ENCODE data around the gene C1orf52.

The C1orf52 gene

DNA sequence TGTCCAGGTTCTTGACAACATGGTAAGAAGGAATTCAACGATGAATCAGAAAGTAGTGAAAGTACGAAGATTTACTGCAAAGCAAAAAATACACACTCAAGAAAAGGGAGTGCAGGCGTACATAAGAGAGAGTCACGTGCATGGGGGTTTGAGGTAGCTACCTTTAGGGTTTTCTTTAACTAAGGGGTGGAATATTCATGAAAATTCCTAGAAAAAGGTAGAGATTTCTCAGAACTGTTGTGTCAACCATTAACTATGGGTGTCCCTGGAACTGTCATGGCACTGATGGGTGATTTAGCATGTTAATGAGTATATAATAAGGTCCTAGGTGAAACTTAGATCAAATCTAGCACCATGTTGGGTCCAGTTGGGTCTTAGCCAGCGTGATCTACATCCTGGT is 36.1 kb downstream of the C1orf52 start:
- TF ChIP-seq CTCF (IDR thresholded peaks at IDR 0.05; ENCODE audit: borderline replicate concordance, insufficient read depth, low read depth, low read length), result no peak
- no peak overlapping the region for H3K4me3 ChIP-seq (ENCODE audit: low read depth, low read length)

- no peak overlapping the region for H3K4me3 ChIP-seq (ENCODE audit: low read depth, low read length)
- no peak for TF ChIP-seq CTCF (IDR thresholded peaks at IDR 0.05; ENCODE audit: borderline replicate concordance, insufficient read depth, low read depth, low read length)
These were observed 38.7 kb downstream of the C1orf52 start for GRCh38 chr1:85220756-85221201.

DNA sequence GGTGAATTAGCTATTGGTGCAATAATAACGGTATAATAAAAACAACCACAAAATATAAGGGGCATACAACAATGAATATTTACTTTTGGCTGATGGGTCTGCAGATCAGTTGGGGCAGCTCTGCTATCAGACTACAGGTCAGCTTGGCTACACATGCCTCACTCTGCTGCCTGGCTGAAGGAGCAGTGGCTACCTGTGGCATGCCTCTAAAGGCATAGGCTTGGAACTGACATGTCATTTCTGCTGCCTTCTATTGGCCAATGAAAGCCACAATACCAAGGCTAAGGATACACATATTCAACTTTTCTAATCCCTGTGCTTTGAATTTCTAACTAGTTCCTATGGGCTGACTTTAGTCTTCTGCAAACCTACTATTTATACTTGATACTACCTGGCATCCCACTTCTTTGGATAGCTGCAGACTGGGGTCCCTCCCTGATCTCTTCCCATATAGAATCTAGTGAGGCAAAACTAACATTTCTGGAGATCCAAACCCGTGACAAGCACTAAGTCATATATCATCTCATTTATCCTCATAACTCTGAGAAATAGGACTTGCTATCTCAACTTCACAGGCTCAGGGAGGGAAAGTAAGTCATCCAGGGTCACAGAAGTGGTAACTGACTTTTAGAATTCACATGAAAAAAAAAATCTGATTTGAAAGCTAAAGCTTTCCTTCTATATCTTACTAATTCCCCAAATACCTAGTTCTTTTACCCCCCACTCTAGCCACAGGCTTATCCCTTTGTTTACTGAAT is 39.4 kb downstream of the C1orf52 start:
- TF ChIP-seq CTCF (IDR thresholded peaks at IDR 0.05; ENCODE audit: borderline replicate concordance, insufficient read depth, low read depth, low read length), result no peak
- H3K4me3 ChIP-seq (ENCODE audit: low read depth, low read length), result no peak overlapping the region

GRCh38 chr1:85216697-85217096 is 42.8 kb downstream of the C1orf52 start:
- TF ChIP-seq CTCF (IDR thresholded peaks at IDR 0.05; ENCODE audit: borderline replicate concordance, insufficient read depth, low read depth, low read length), result no peak
- H3K4me3 ChIP-seq (ENCODE audit: low read depth, low read length), result no peak overlapping the region

DNA sequence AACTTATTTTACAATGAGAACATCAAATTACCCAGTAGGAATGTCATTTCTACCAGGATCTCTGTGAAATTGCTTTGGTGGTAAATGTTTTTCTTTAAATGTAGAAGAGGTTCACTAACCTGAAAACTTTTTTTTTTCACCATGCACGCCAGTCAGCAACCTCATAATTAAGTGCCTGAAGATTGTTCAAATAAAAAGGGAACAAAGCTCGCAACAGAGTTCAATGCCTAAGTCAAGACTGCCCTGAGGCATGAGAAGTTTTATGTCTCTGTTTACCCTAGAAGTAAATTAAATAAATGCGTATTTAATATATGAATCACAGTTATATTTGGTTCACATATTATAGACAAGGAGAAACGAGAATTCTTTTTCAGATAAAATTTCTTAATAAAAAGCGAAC is 44.8 kb downstream of the C1orf52 start:
- no peak for TF ChIP-seq CTCF (IDR thresholded peaks at IDR 0.05; ENCODE audit: borderline replicate concordance, insufficient read depth, low read depth, low read length)
- no peak overlapping the region for H3K4me3 ChIP-seq (ENCODE audit: low read depth, low read length)

GRCh38 chr1:85208488-85208887 is 51.0 kb downstream of the C1orf52 start:
- no peak for TF ChIP-seq CTCF (IDR thresholded peaks at IDR 0.05; ENCODE audit: borderline replicate concordance, insufficient read depth, low read depth, low read length)
- H3K4me3 ChIP-seq (ENCODE audit: low read depth, low read length), result no peak overlapping the region

- H3K4me3 ChIP-seq (ENCODE audit: low read depth, low read length), result no peak overlapping the region
- no peak for TF ChIP-seq CTCF (IDR thresholded peaks at IDR 0.05; ENCODE audit: borderline replicate concordance, insufficient read depth, low read depth, low read length)
These were observed 55.8 kb downstream of the C1orf52 start for GRCh38 chr1:85203573-85204171.

All from GM12875 (cell line).